ENCODE results near the gene SFSWAP. TPM values are rescaled to one million over a fixed set of nuclear protein-coding genes. Genes with fewer than 3 reads are reported as not detected.

The SFSWAP gene
- polyA plus RNA-seq, 3 donors = 7.3 to 33.0 (median 10.7) TPM

DNA sequence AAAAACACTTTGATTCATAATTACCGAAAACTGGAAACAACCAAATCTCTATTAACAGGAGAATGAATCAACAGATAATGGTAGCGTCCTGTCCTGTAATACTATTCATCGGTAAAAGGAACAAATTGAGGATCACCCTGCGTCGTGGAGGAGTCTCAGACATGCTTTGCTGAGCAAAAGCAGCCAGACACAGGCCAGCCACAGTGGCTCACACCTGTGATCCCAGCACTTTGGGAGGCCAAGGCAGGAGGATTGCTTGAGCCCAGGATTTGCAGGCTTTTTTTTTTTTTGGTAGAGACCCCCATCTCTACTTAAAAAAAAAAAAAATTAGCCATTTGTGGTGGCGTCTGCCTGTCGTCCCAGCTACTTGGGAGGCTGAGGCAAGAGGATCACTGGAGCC is 83.2 kb downstream of the SFSWAP start:
- H2AFZ ChIP-seq (ENCODE audit: insufficient read depth, low read depth, low read length, poor library complexity, severe bottlenecking) = no peak overlapping the region
- H3K4me2 ChIP-seq (replicated peaks; ENCODE audit: extremely low read depth, low read length, poor library complexity, severe bottlenecking) = no peak overlapping the region
- peaks cover 0 to 2% of the 10 kb centered on the region in 2 donors for H3K4me1 ChIP-seq (ENCODE audit: control insufficient read depth in 1 of 2, insufficient read depth in 2 of 2, low read length in 2 of 2)
- H3K27ac Mint-ChIP-seq = peak overlapping the region in 1 of 7 donors; percentile 53
- no peaks in the 10 kb centered on the region for H3K27me3 ChIP-seq (ENCODE audit: control insufficient read depth in 2 of 2, insufficient read depth in 2 of 2, low read length in 2 of 2)
- H3K9me3 Mint-ChIP-seq = peaks cover 0 to 11% (median 0%) of the 10 kb centered on the region in 7 donors
- H3K4me3 ChIP-seq (replicated peaks in 1 of 3; ENCODE audit: low read depth in 2 of 3, low read length in 3 of 3) = no peak overlapping the region
- H3K27ac ChIP-seq (ENCODE audit: low read depth in 1 of 2, low read length in 2 of 2) = no peak overlapping the region
- H3K9me3 ChIP-seq (replicated peaks in 1 of 2; ENCODE audit: control insufficient read depth in 1 of 2, insufficient read depth in 1 of 2, low read length in 2 of 2) = no peaks in the 10 kb centered on the region
- 90% methylated on average over 6 of the region's 7 CpGs for WGBS (ENCODE audit: insufficient coverage)
- TF ChIP-seq, protein P1, sequence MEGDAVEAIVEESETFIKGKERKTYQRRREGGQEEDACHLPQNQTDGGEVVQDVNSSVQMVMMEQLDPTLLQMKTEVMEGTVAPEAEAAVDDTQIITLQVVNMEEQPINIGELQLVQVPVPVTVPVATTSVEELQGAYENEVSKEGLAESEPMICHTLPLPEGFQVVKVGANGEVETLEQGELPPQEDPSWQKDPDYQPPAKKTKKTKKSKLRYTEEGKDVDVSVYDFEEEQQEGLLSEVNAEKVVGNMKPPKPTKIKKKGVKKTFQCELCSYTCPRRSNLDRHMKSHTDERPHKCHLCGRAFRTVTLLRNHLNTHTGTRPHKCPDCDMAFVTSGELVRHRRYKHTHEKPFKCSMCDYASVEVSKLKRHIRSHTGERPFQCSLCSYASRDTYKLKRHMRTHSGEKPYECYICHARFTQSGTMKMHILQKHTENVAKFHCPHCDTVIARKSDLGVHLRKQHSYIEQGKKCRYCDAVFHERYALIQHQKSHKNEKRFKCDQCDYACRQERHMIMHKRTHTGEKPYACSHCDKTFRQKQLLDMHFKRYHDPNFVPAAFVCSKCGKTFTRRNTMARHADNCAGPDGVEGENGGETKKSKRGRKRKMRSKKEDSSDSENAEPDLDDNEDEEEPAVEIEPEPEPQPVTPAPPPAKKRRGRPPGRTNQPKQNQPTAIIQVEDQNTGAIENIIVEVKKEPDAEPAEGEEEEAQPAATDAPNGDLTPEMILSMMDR (IDR thresholded peaks at IDR 0.05) = no peak
- DNase-seq = no peak
- H3K4me1 Mint-ChIP-seq = peaks cover 10% of the 10 kb centered on the region
- no peaks in the 10 kb centered on the region for H4K20me1 ChIP-seq (ENCODE audit: insufficient read depth, low read length)
- no peaks in the 10 kb centered on the region for H3K79me2 ChIP-seq (ENCODE audit: insufficient read depth, low read length)
- peaks cover 80 to 94% of the 10 kb centered on the region in 2 donors for H3K36me3 Mint-ChIP-seq
- H3K4me3 Mint-ChIP-seq = no peak overlapping the region
- intact Hi-C loops (cut with micrococcal nuclease) = no loop called here
- H3K9ac ChIP-seq (ENCODE audit: insufficient read depth, low read length, poor library complexity, severe bottlenecking) = no peak overlapping the region
- H3K36me3 ChIP-seq (replicated peaks in 1 of 2; ENCODE audit: control insufficient read depth in 1 of 2, insufficient read depth in 2 of 2, low read length in 2 of 2) = peaks cover 67 to 94% of the 10 kb centered on the region in 2 donors
- H3K27me3 Mint-ChIP-seq (ENCODE audit: low read depth in 3 of 3) = peaks cover 0 to 2% (median 0%) of the 10 kb centered on the region in 3 donors

DNA sequence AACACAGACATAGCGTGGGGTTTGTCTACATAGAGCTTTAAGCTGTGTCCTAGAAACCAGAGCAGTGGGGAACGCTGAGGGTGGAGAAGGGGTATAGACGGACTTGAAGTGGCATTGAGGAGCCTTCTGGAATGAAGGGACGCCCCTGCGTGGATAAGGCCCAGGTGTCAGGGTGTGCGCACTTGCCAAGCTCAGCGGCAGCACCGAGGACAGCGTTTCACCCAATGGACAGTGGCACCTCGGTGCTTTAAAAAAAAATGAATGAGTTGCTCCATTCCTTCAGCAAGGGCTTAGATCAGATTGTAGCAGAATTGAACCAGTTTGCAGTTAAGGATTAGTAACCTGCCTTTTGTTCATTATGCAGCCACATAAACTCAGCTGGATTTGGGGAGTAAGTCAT is 83.7 kb downstream of the SFSWAP start:
- no peak overlapping the region for H3K27ac ChIP-seq (ENCODE audit: low read depth in 1 of 2, low read length in 2 of 2)
- WGBS (ENCODE audit: insufficient coverage) = over 99% methylated on average over 9 of the region's 10 CpGs
- peaks cover 0 to 2% of the 10 kb centered on the region in 2 donors for H3K4me1 ChIP-seq (ENCODE audit: control insufficient read depth in 1 of 2, insufficient read depth in 2 of 2, low read length in 2 of 2)
- DNase-seq = no peak
- peaks cover 67 to 94% of the 10 kb centered on the region in 2 donors for H3K36me3 ChIP-seq (replicated peaks in 1 of 2; ENCODE audit: control insufficient read depth in 1 of 2, insufficient read depth in 2 of 2, low read length in 2 of 2)
- no peaks in the 10 kb centered on the region for H3K79me2 ChIP-seq (ENCODE audit: insufficient read depth, low read length)
- no peaks in the 10 kb centered on the region for H3K27me3 ChIP-seq (ENCODE audit: control insufficient read depth in 2 of 2, insufficient read depth in 2 of 2, low read length in 2 of 2)
- peaks cover 80 to 94% of the 10 kb centered on the region in 2 donors for H3K36me3 Mint-ChIP-seq
- no peaks in the 10 kb centered on the region for H4K20me1 ChIP-seq (ENCODE audit: insufficient read depth, low read length)
- intact Hi-C loops (cut with micrococcal nuclease) = no loop called here
- H3K27ac Mint-ChIP-seq = no peak overlapping the region
- H3K9ac ChIP-seq (ENCODE audit: insufficient read depth, low read length, poor library complexity, severe bottlenecking) = no peak overlapping the region
- no peaks in the 10 kb centered on the region for H3K9me3 ChIP-seq (replicated peaks in 1 of 2; ENCODE audit: control insufficient read depth in 1 of 2, insufficient read depth in 1 of 2, low read length in 2 of 2)
- peaks cover 0 to 11% (median 0%) of the 10 kb centered on the region in 7 donors for H3K9me3 Mint-ChIP-seq
- TF ChIP-seq, protein P1 (IDR thresholded peaks at IDR 0.05) = no peak
- no peak overlapping the region for H3K4me3 Mint-ChIP-seq
- peaks cover 0 to 2% (median 0%) of the 10 kb centered on the region in 3 donors for H3K27me3 Mint-ChIP-seq (ENCODE audit: low read depth in 3 of 3)
- no peak overlapping the region for H2AFZ ChIP-seq (ENCODE audit: insufficient read depth, low read depth, low read length, poor library complexity, severe bottlenecking)
- H3K4me1 Mint-ChIP-seq = peaks cover 10% of the 10 kb centered on the region
- no peak overlapping the region for H3K4me3 ChIP-seq (replicated peaks in 1 of 3; ENCODE audit: low read depth in 2 of 3, low read length in 3 of 3)
- H3K4me2 ChIP-seq (replicated peaks; ENCODE audit: extremely low read depth, low read length, poor library complexity, severe bottlenecking) = no peak overlapping the region

All from CD14-positive monocyte (primary cell).